ENCODE measurements around the gene NT5DC2. TPM values are rescaled to one million over a fixed set of nuclear protein-coding genes. Genes with fewer than 3 reads are reported as not detected.

The NT5DC2 gene
- total RNA-seq, 6 experiments from 2014 or later: 1.1 to 12.5 (median 3.9) TPM

DNA sequence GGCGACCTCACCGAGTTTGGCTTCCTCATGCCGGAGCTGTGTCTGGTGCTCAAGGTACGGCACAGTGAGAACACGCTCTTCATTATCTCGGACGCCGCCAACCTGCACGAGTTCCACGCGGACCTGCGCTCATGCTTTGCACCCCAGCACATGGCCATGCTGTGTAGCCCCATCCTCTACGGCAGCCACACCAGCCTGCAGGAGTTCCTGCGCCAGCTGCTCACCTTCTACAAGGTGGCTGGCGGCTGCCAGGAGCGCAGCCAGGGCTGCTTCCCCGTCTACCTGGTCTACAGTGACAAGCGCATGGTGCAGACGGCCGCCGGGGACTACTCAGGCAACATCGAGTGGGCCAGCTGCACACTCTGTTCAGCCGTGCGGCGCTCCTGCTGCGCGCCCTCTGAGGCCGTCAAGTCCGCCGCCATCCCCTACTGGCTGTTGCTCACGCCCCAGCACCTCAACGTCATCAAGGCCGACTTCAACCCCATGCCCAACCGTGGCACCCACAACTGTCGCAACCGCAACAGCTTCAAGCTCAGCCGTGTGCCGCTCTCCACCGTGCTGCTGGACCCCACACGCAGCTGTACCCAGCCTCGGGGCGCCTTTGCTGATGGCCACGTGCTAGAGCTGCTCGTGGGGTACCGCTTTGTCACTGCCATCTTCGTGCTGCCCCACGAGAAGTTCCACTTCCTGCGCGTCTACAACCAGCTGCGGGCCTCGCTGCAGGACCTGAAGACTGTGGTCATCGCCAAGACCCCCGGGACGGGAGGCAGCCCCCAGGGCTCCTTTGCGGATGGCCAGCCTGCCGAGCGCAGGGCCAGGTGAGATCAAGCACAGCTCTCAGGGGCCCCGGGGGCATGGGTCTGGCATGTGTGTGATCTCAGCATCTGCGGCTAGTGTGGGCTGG is 45.6 kb downstream of the NT5DC2 start:
- H3K27me3 ChIP-seq: no peaks in the 10 kb centered on the region
- ATAC-seq: no peak
- TF ChIP-seq CTCF (IDR thresholded peaks at IDR 0.05) (no peak), POLR2A (IDR thresholded peaks at IDR 0.05) (no peak)
- peaks cover 0 to 52% (median 17%) of the 10 kb centered on the region in 4 donors for H3K36me3 ChIP-seq
- intact Hi-C loops (cut with DNase I): loop anchor here in 1 of 2 donors (10.0 kb wide), 1 partner anchor 187 kb away; no protein-coding TSS in a partner anchor
- no peaks in the 10 kb centered on the region for H3K4me1 ChIP-seq
- no peak overlapping the region for H3K27ac ChIP-seq
- DNase-seq: no peak
- no peaks in the 10 kb centered on the region for H3K9me3 ChIP-seq
- 86% methylated on average over 7 of the region's 59 CpGs for WGBS (ENCODE audit: insufficient coverage, low coverage, low lambda C conversion rate, missing lambda C conversion rate)
- H3K4me3 ChIP-seq: no peak overlapping the region

DNA sequence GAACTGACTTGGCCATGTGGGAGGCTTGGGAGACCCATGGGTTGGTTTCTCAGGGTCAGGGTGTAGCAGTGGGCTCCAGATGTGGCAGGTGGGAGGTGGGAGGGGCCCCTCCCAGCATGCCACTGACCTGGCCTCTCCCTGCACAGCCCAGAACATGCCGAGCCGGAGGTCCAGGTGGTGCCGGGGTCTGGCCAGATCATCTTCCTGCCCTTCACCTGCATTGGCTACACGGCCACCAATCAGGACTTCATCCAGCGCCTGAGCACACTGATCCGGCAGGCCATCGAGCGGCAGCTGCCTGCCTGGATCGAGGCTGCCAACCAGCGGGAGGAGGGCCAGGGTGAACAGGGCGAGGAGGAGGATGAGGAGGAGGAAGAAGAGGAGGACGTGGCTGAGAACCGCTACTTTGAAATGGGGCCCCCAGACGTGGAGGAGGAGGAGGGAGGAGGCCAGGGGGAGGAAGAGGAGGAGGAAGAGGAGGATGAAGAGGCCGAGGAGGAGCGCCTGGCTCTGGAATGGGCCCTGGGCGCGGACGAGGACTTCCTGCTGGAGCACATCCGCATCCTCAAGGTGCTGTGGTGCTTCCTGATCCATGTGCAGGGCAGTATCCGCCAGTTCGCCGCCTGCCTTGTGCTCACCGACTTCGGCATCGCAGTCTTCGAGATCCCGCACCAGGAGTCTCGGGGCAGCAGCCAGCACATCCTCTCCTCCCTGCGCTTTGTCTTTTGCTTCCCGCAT is 46.4 kb downstream of the NT5DC2 start:
- DNase-seq (no peak), ATAC-seq (no peak)
- Histone ChIP-seq H3K9me3 (no peaks in the 10 kb centered on the region), H3K4me1 (no peaks in the 10 kb centered on the region), H3K27ac (no peak overlapping the region), H3K27me3 (no peaks in the 10 kb centered on the region), H3K4me3 (no peak overlapping the region), H3K36me3 (peaks cover 0 to 49% (median 16%) of the 10 kb centered on the region in 4 donors)
- TF ChIP-seq POLR2A (IDR thresholded peaks at IDR 0.05) (no peak), CTCF (IDR thresholded peaks at IDR 0.05) (no peak)
- intact Hi-C loops (cut with DNase I): loop anchor here in 1 of 2 donors (10.0 kb wide), 1 partner anchor 188 kb away; no protein-coding TSS in a partner anchor
- 90% methylated on average over 14 of the region's 31 CpGs for WGBS (ENCODE audit: insufficient coverage, low coverage, low lambda C conversion rate, missing lambda C conversion rate)

DNA sequence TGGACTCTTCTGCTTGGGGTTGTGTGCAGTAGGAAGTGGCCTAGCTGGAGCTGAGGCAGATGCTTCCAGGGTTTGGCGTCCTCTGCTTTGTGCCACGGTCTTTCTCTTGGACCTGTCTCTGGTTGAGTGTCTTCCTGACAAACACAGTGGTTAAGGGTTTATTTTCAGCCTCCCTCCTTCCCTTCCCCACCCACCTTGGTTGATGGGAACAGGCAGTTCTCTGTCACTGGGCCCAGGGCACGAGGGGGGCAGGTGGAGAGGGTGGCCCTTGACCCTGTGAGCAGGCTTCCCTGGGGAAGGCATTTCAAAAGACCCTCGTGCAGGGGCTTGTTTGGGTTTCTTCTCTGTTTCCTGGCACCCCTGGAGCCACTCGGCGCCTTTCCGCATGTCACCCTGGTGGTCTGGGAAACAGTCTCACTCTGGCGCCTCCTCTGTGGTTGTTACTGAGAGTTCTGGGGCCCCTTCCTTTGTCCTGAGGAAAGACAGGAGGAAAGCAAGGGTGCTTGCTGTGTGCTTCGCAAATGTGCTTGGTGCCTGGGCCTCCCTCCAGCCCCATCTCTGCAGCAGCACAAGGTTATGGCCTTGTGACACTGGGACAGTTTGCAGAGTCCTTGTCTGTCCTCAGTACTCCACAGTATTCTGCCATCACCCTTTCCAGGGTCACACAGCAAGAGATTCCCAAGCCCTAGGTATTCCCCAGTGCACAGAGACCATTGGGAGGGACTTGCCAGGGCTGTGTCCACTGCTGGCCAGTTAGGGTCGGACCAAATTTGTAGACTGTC is 48.8 kb downstream of the NT5DC2 start:
- H3K27ac ChIP-seq: no peak overlapping the region
- no peak for ATAC-seq

DNA sequence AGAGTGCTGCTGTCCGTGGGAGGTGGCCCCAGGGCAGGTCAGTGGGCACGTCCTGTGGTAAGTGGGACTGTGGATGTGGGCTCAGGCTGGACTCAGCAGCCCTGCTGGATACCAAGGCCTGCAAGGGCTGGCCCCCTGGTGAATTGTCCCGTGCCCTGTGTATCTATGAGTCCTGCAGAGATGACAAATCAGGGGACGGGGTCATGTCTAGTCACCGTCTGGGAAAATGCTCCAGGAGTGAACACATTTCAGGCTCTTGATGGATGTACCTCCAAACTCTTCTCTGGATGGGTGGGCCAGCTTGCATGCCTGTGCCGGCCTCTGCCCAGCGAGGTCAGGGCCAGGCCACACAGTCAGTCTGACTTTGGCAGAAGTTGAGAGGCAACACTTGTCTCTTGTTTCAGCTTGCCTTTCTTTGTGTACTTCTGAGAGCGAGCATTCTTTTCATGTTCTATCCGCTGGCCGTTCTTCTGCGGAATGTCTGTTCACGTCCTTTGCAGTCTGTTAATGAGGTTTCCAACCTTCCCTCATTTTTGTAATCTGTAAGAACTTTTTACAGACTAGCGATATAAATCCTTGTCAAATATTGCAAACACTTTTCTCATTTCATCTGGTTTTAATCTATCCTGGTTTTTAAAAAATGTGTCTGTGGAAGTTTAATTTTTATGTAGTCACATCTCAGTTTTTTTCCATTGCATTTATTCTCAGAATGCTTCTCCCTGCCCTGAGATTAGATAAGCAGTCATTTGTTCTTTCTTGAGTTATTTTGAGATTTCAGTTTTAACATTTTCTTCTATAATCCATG is 49.9 kb downstream of the NT5DC2 start:
- ATAC-seq (no peak), DNase-seq (no peak)
- intact Hi-C loops (cut with DNase I): loop anchor here in 1 of 2 donors (10.0 kb wide), 1 partner anchor 191 kb away; no protein-coding TSS in a partner anchor
- Histone ChIP-seq H3K27ac (no peak overlapping the region), H3K4me3 (no peak overlapping the region), H3K4me1 (peaks cover 0 to 4% (median 0%) of the 10 kb centered on the region in 4 donors), H3K36me3 (peaks cover 0 to 36% (median 17%) of the 10 kb centered on the region in 4 donors), H3K9me3 (no peaks in the 10 kb centered on the region), H3K27me3 (no peaks in the 10 kb centered on the region)
- WGBS (ENCODE audit: insufficient coverage, low coverage, low lambda C conversion rate, missing lambda C conversion rate): 73% methylated on average over 8 of the region's 13 CpGs
- no peak for TF ChIP-seq CTCF (IDR thresholded peaks at IDR 0.05)
- TF ChIP-seq POLR2A (IDR thresholded peaks at IDR 0.05): no peak

More for the DNA sequence above, 48.8 kb downstream of the NT5DC2 start:
- H3K4me1 ChIP-seq: peaks cover 0 to 4% (median 0%) of the 10 kb centered on the region in 4 donors
- WGBS (ENCODE audit: insufficient coverage, low coverage, low lambda C conversion rate, missing lambda C conversion rate): 80% methylated on average over 2 of the region's 10 CpGs
- no peak overlapping the region for H3K4me3 ChIP-seq
- no peak for TF ChIP-seq POLR2A (IDR thresholded peaks at IDR 0.05)
- intact Hi-C loops (cut with DNase I): loop anchor here in 1 of 2 donors (10.0 kb wide), 1 partner anchor 190 kb away; no protein-coding TSS in a partner anchor
- DNase-seq: peak in 1 of 3 donors; percentile 40
- no peaks in the 10 kb centered on the region for H3K9me3 ChIP-seq
- no peaks in the 10 kb centered on the region for H3K27me3 ChIP-seq
- peaks cover 0 to 33% (median 16%) of the 10 kb centered on the region in 4 donors for H3K36me3 ChIP-seq
